ENCODE results near the gene ACOX2.
A peak's percentile ranks its signal among the peaks of the same experiment; 100 is the strongest.

- TF ChIP-seq EZH2 (IDR thresholded peaks at IDR 0.05) (no peak), POLR2AphosphoS5 (IDR thresholded peaks at IDR 0.05; ENCODE audit: borderline replicate concordance, low read depth, low read length) (peak; percentile 40)
Observed at GRCh38 chr3:58471025-58471887, 65.7 kb downstream of the ACOX2 start.
